ENCODE measurements around the gene CMIP.

DNA sequence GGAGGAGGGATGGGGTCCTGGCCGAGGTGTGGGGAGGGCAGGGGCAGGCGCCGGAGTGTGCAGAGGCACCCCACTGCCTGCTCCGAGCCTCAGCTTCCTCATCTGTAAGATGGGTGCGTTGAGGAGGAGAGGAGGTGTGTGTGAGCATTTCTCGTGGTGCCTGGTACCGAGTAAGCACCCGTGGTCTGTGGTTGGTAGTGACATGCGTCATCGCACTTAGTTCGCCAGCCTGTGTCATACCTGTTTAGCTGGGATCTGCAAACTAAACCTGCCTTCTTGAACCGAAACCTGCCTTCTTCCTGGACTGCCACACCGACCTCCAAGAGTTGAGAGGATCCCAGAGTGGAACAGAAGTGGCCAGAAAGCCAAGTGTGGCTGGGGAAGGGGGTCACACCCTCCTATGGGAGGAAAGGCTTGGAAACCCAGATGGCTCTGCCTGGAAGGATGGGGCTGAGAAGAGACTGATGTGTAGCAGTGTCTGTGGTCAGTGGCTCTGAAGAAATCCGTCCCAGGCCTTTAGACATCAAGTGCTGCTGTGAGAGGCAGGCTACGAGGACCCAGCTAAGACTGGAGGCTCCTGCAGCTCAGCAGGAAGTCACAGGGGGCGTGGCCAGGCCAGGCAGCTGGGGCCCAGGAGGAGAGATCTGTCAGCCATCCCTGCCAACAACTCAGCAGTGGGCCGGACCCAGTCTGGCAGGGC lies 171.9 kb downstream of the CMIP start:
- TF ChIP-seq, protein P1, sequence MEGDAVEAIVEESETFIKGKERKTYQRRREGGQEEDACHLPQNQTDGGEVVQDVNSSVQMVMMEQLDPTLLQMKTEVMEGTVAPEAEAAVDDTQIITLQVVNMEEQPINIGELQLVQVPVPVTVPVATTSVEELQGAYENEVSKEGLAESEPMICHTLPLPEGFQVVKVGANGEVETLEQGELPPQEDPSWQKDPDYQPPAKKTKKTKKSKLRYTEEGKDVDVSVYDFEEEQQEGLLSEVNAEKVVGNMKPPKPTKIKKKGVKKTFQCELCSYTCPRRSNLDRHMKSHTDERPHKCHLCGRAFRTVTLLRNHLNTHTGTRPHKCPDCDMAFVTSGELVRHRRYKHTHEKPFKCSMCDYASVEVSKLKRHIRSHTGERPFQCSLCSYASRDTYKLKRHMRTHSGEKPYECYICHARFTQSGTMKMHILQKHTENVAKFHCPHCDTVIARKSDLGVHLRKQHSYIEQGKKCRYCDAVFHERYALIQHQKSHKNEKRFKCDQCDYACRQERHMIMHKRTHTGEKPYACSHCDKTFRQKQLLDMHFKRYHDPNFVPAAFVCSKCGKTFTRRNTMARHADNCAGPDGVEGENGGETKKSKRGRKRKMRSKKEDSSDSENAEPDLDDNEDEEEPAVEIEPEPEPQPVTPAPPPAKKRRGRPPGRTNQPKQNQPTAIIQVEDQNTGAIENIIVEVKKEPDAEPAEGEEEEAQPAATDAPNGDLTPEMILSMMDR (IDR thresholded peaks at IDR 0.05), result no peak
- TF ChIP-seq, protein P2, sequence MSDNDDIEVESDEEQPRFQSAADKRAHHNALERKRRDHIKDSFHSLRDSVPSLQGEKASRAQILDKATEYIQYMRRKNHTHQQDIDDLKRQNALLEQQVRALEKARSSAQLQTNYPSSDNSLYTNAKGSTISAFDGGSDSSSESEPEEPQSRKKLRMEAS (CRISPR knock-in tag; IDR thresholded peaks at IDR 0.05), result no peak
- TF ChIP-seq, protein P3, sequence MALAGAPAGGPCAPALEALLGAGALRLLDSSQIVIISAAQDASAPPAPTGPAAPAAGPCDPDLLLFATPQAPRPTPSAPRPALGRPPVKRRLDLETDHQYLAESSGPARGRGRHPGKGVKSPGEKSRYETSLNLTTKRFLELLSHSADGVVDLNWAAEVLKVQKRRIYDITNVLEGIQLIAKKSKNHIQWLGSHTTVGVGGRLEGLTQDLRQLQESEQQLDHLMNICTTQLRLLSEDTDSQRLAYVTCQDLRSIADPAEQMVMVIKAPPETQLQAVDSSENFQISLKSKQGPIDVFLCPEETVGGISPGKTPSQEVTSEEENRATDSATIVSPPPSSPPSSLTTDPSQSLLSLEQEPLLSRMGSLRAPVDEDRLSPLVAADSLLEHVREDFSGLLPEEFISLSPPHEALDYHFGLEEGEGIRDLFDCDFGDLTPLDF (CRISPR knock-in tag; IDR thresholded peaks at IDR 0.05), result no peak
- no peak for TF ChIP-seq RELA (CRISPR knock-in tag; IDR thresholded peaks at IDR 0.05; ENCODE audit: borderline replicate concordance)

All from WTC11 (cell line).